ENCODE results near the gene SYNPO2.

- TF ChIP-seq CTCF (IDR thresholded peaks at IDR 0.05) (no peak), EZH2 (IDR thresholded peaks at IDR 0.05; ENCODE audit: borderline replicate concordance, insufficient read depth, low read depth, low read length, poor library complexity, severe bottlenecking) (no peak)
These were observed 194.0 kb downstream of the SYNPO2 start for GRCh38 chr4:119082661-119083060.

All from B cell (primary cell).